Measurements from ENCODE around the gene ITPRIPL1.

- no peak for TF ChIP-seq CTCF (IDR thresholded peaks at IDR 0.05 in 4 of 5, conservative IDR thresholded peaks at IDR 0.05 in 1 of 5)
- TF ChIP-seq POLR2A (IDR thresholded peaks at IDR 0.05) = no peak
Measured at GRCh38 chr2:96336104-96336775, 11.1 kb downstream of the ITPRIPL1 start.

All from gastrocnemius medialis (tissue), 4 donors.